Stimulated activated CD4-positive, alpha-beta T cell treated with anti-CD3 and anti-CD28 coated beads, Interleukin-2, amount 100 ng/mL, for 24 hours (primary cell): Measurements from ENCODE around the gene CSNK2A1.

Source experiments
- DNase-seq, 2 donors: peaks; one replicate each; pipeline ENCODE4 v3.0.0-alpha.2; 2020

Gene CSNK2A1

GRCh38 chr20:563187-563586 is 19.6 kb upstream of the CSNK2A1 start:
- DNase-seq: no peak

- DNase-seq: no peak
Measured at GRCh38 chr20:562232-562897, 18.8 kb upstream of the CSNK2A1 start.

GRCh38 chr20:561437-562231 is 18.0 kb upstream of the CSNK2A1 start:
- peak; percentile 56 to 59 for DNase-seq

GRCh38 chr20:560680-561079 is 17.1 kb upstream of the CSNK2A1 start:
- no peak for DNase-seq

GRCh38 chr20:558117-558516 is 14.5 kb upstream of the CSNK2A1 start:
- DNase-seq: no peak

GRCh38 chr20:556984-557383 is 13.4 kb upstream of the CSNK2A1 start:
- no peak for DNase-seq

GRCh38 chr20:555976-556385 is 12.4 kb upstream of the CSNK2A1 start:
- DNase-seq: no peak

GRCh38 chr20:550611-551010 is 7.0 kb upstream of the CSNK2A1 start:
- no peak for DNase-seq

- no peak for DNase-seq
Measured at GRCh38 chr20:549722-550496, 6.3 kb upstream of the CSNK2A1 start.

GRCh38 chr20:548906-549305 is 5.3 kb upstream of the CSNK2A1 start:
- no peak for DNase-seq

- no peak for DNase-seq
Measured at GRCh38 chr20:547394-547793, 3.8 kb upstream of the CSNK2A1 start.

- DNase-seq: no peak
Measured at GRCh38 chr20:546353-546752, 2.8 kb upstream of the CSNK2A1 start.

GRCh38 chr20:544153-544725 is 649 bp upstream of the CSNK2A1 start:
- DNase-seq: no peak

GRCh38 chr20:542777-543368 is 717 bp downstream of the CSNK2A1 start:
- peak; percentile 28 to 36 for DNase-seq

- no peak for DNase-seq
Measured at GRCh38 chr20:540391-541201, 3.0 kb downstream of the CSNK2A1 start.

GRCh38 chr20:539848-540247 is 3.7 kb downstream of the CSNK2A1 start:
- no peak for DNase-seq

- no peak for DNase-seq
Measured at GRCh38 chr20:539191-539590, 4.4 kb downstream of the CSNK2A1 start.

GRCh38 chr20:537983-538382 is 5.6 kb downstream of the CSNK2A1 start:
- no peak for DNase-seq

GRCh38 chr20:536426-537010 is 7.1 kb downstream of the CSNK2A1 start:
- DNase-seq: no peak

GRCh38 chr20:535958-536357 is 7.6 kb downstream of the CSNK2A1 start:
- DNase-seq: no peak

GRCh38 chr20:533526-533925 is 10.1 kb downstream of the CSNK2A1 start:
- DNase-seq: no peak

GRCh38 chr20:532530-532929 is 11.1 kb downstream of the CSNK2A1 start:
- no peak for DNase-seq
